Measurements from ENCODE around the gene IRF2BP1. TPM values are rescaled to one million over a fixed set of nuclear protein-coding genes. Genes with fewer than 3 reads are reported as not detected.

The IRF2BP1 gene
- total and polyA plus RNA-seq, 2 of the 13 experiments (the other 11 are each of a cell fraction or from before 2014, with no cell fraction given), result 4.3 to 14.3 TPM

GRCh38 chr19:45873219-45873772 is 12.6 kb downstream of the IRF2BP1 start:
- Histone ChIP-seq H2AFZ (ENCODE audit: low read length) (no peak overlapping the region), H3K27me3 (ENCODE audit: control insufficient read depth in 1 of 2, insufficient read depth in 2 of 2, low read length in 2 of 2) (no peaks in the 10 kb centered on the region), H3K9me3 (ENCODE audit: low read length) (no peaks in the 10 kb centered on the region), H3K4me1 (ENCODE audit: insufficient read depth, low read length) (peaks cover 86% of the 10 kb centered on the region), H3K36me3 (replicated peaks in 1 of 2; ENCODE audit: control insufficient read depth in 1 of 2, insufficient read depth in 2 of 2, low read length in 2 of 2) (peaks cover 0 to 5% of the 10 kb centered on the region in 2 experiments; a peak in 2 of 5 replicates), H3K4me3 (replicated peaks in 1 of 3; ENCODE audit: insufficient read depth in 1 of 3, low read depth in 2 of 3, low read length in 3 of 3) (peak overlapping the region in 1 of 3 experiments; percentile 58; a peak in 1 of 6 replicates), H3K9ac (ENCODE audit: insufficient read depth, low read depth, low read length) (peak overlapping the region; percentile 50), H3K4me2 (ENCODE audit: low read depth, low read length) (peak overlapping the region; percentile 90), H3K79me2 (ENCODE audit: insufficient read depth, low read length) (peaks cover 15% of the 10 kb centered on the region), H4K20me1 (ENCODE audit: insufficient read depth, low read length) (no peaks in the 10 kb centered on the region), H3K27ac (ENCODE audit: extremely low read length, insufficient read depth, low read length) (peak overlapping the region; percentile 94)
- ATAC-seq (no peak), DNase-seq (ENCODE audit: low spot score) (no peak), FAIRE-seq (no peak)
- in situ Hi-C loops (cut with HindIII; ENCODE audit: extremely low pct_ligation_motif_present, low pct_unique_long_range_greater_than_20kb), result no loop called here
- 42% methylated on average over 6 of the region's 7 CpGs for WGBS (ENCODE audit: low lambda C conversion rate)
- intact Hi-C loops (cut with micrococcal nuclease; ENCODE audit: unreplicated experiment), result no loop called here
- TSS peak; percentile 44 for BruUV-seq (replicated peaks)
- ChIA-PET CTCF (ENCODE audit: low intra/inter-chr PET ratio, low total read pairs) (interaction anchor here (2.2 kb wide), 1 partner anchor 10 kb away, joined by 11 read pairs; no protein-coding TSS in a partner anchor), POLR2A (interaction anchor here (0.8 to 13.2 kb wide), 6 partner anchors 9 to 104 kb away, joined by 3 to 388 read pairs (median 6); partner anchors contain the start of genes FOXA3, IRF2BP1, MYPOP and SYMPK)
- TF ChIP-seq ZNF674 (CRISPR knock-in tag; IDR thresholded peaks at IDR 0.05; ENCODE audit: low read depth) (0 out of 2 replicates have a peak, but pooled peaks have one; percentile 33), PRDM10 (CRISPR knock-in tag; IDR thresholded peaks at IDR 0.05; ENCODE audit: low read depth) (no peak), ZNF572 (CRISPR knock-in tag; IDR thresholded peaks at IDR 0.05) (peak; percentile 56; the same call in 1 of the 2 replicates), NFE2L1 (CRISPR knock-in tag; IDR thresholded peaks at IDR 0.05; ENCODE audit: borderline replicate concordance) (no peak), SNAI1 (CRISPR knock-in tag; IDR thresholded peaks at IDR 0.05; ENCODE audit: borderline replicate concordance) (0 out of 2 replicates have a peak, but pooled peaks have one; percentile 3), THAP8 (CRISPR knock-in tag; IDR thresholded peaks at IDR 0.05; ENCODE audit: borderline replicate concordance) (0 out of 2 replicates have a peak, but pooled peaks have one; percentile 56), ZNF501 (CRISPR knock-in tag; IDR thresholded peaks at IDR 0.05) (peak; percentile 75; the same call in 1 of the 2 replicates), KLF6 (CRISPR knock-in tag; IDR thresholded peaks at IDR 0.05) (no peak), ZNF431 (CRISPR knock-in tag; IDR thresholded peaks at IDR 0.05; ENCODE audit: borderline replicate concordance, low read depth) (no peak), THAP9 (CRISPR knock-in tag; IDR thresholded peaks at IDR 0.05; ENCODE audit: borderline replicate concordance) (0 out of 2 replicates have a peak, but pooled peaks have one; percentile 8)

All from HepG2 (cell line).